Common myeloid progenitor, CD34-positive (primary cell): Measurements from ENCODE around the gene DCHS2.
A peak's percentile ranks its signal among the peaks of the same experiment; 100 is the strongest.

Source experiments
- CTCF ChIA-PET: fragments of 350-600 bp; sonication (Branson Sonifier 250); formaldehyde crosslinking; loops from one replicate; lab custom pipeline; 2021; ENCODE audit warnings: antibody characterized with exemption; lab: Charles Lee
- POLR2A ChIA-PET: fragments of 350-600 bp; sonication (Branson Sonifier 250); formaldehyde crosslinking; loops from one replicate; lab custom pipeline; 2021; ENCODE audit warnings: antibody characterized with exemption; lab: Charles Lee
- DNase-seq, 3 donors: peaks; one replicate each; pipeline versions ENCODE4 v3.0.0 to v3.0.0-alpha.2; 2013
- H3K27ac ChIP-seq, 2 experiments: 1 replicate in 1 of 2; 2 replicates in 1 of 2; pipeline ENCODE4 v1.7.0; 2013; ENCODE audit warnings: inconsistent platforms in 2 of 2, low read length in 2 of 2, mild to moderate bottlenecking in 2 of 2, low read depth in 1 of 2, moderate library complexity in 1 of 2; ENCODE audit not compliant: severe bottlenecking in 2 of 2, insufficient read depth in 1 of 2, poor library complexity in 1 of 2
- H3K27me3 ChIP-seq, 5 experiments: replicated peaks in 2 of 5; 1 replicate in 3 of 5; 2 replicates in 2 of 5; pipeline versions ENCODE4 v1.6.1 to v1.7.0; 2013; ENCODE audit warnings: low read length in 4 of 5, mild to moderate bottlenecking in 2 of 5, moderate library complexity in 2 of 5, inconsistent platforms in 1 of 5; ENCODE audit not compliant: insufficient read depth in 5 of 5, control insufficient read depth in 4 of 5
- H3K36me3 ChIP-seq, 4 experiments: 1 replicate in 2 of 4; 2 replicates in 2 of 4; pipeline versions ENCODE4 v1.6.1 to v1.7.0; 2013; ENCODE audit warnings: low read length in 3 of 4, control low read depth in 1 of 4, mild to moderate bottlenecking in 1 of 4; ENCODE audit not compliant: control insufficient read depth in 4 of 4, insufficient read depth in 4 of 4
- H3K4me1 ChIP-seq, 4 experiments: 1 replicate in 3 of 4; 2 replicates in 1 of 4; pipeline versions ENCODE4 v1.6.1 to v1.7.1; 2013; ENCODE audit warnings: low read length in 3 of 4, mild to moderate bottlenecking in 3 of 4, control low read depth in 1 of 4, inconsistent platforms in 1 of 4, moderate library complexity in 1 of 4; ENCODE audit not compliant: control insufficient read depth in 4 of 4, insufficient read depth in 4 of 4; ENCODE audit errors: control extremely low read depth in 1 of 4
- H3K4me3 ChIP-seq, 7 experiments: 1 replicate in 4 of 7; 2 replicates in 3 of 7; pipeline versions ENCODE4 v1.5.1 to v1.7.0; 2013; ENCODE audit warnings: mild to moderate bottlenecking in 7 of 7, low read length in 6 of 7, moderate library complexity in 6 of 7, inconsistent platforms in 2 of 7, low read depth in 2 of 7, control low read depth in 1 of 7; ENCODE audit not compliant: insufficient read depth in 4 of 7, control insufficient read depth in 1 of 7; ENCODE audit errors: extremely low read depth in 1 of 7
- H3K9me3 ChIP-seq, 5 experiments: 1 replicate in 4 of 5; 2 replicates in 1 of 5; pipeline versions ENCODE4 v1.6.1 to v1.7.1; 2013; ENCODE audit warnings: low read length in 4 of 5, mild to moderate bottlenecking in 2 of 5, inconsistent platforms in 1 of 5, low read depth in 1 of 5, moderate library complexity in 1 of 5; ENCODE audit not compliant: control insufficient read depth in 4 of 5, insufficient read depth in 2 of 5; ENCODE audit errors: control extremely low read depth in 1 of 5
- WGBS: methylation state at CpG from one replicate; pipeline ENCODE4 v1.1.5; 2013; ENCODE audit not compliant: insufficient coverage; 5-methylcytosine and 5-hydroxymethylcytosine counted together

The DCHS2 gene

DNA sequence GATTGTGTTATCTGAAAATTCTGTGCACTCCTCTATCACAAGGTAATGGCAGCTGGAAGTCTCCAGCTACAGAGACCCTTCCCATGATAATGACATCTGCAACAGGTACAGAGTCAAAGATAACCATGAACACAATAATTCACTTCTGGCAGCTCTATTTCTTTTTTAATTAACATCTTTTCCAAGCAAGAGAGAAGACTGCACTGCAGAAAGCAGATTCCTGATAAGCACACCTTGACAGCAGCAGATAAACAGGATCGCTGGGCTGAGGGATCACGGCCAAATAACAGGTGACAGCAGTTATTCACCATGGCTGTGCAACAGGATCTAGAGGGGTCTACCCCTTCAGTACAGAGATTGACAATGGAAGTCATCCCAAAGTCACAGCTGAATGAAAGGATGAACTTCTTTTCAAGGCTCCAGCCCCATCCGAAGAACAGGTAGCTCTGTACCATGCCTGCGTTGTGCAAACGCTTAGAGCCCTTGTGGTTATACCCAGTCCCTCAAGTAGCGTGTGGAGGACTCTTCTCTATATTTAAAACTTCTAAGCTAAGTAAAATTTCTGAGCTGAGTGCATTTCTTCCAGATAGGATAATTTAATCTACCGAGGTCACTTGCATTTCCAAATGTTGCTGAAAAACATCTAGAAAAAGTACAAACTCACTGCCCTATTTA is 66.7 kb downstream of the DCHS2 start:
- ChIA-PET CTCF (no interaction called here), POLR2A (no interaction called here)
- H3K27me3 ChIP-seq: peaks cover 0 to 11% (median 3%) of the 10 kb centered on the region in 5 experiments
- no peaks in the 10 kb centered on the region for H3K9me3 ChIP-seq
- no peak overlapping the region for H3K27ac ChIP-seq
- H3K36me3 ChIP-seq: no peaks in the 10 kb centered on the region
- no peaks in the 10 kb centered on the region for H3K4me1 ChIP-seq
- no peak overlapping the region for H3K4me3 ChIP-seq
- 96% methylated on average over 7 of the region's 7 CpGs for WGBS
- no peak for DNase-seq

DNA sequence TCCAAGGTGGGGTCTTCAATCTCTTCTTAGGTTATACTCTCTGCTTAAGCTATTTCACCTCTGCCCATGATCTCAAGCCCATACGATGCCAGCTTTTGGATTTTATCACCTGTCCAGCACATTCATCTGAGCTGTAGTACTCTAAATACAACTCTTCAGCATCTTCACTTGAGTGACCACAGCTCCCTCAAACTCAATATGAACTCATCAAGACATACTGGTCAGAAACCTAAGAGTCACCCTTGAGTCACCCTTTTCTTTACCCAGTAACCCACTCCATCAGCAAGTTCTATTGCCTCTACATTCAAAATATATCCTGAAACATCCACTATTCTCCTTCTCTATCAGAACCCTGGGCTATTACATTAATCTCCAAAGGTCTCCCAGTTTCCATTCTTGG is 69.4 kb downstream of the DCHS2 start:
- Histone ChIP-seq H3K4me3 (no peak overlapping the region), H3K9me3 (no peaks in the 10 kb centered on the region), H3K27ac (no peak overlapping the region), H3K27me3 (peaks cover 3 to 22% (median 6%) of the 10 kb centered on the region in 5 experiments), H3K36me3 (no peaks in the 10 kb centered on the region), H3K4me1 (peaks cover 0 to 2% (median under 1%) of the 10 kb centered on the region in 4 experiments)
- CTCF ChIA-PET: no interaction called here
- no peak for DNase-seq
- POLR2A ChIA-PET: no interaction called here
- 43% methylated on average over 1 of the region's 1 CpG for WGBS

DNA sequence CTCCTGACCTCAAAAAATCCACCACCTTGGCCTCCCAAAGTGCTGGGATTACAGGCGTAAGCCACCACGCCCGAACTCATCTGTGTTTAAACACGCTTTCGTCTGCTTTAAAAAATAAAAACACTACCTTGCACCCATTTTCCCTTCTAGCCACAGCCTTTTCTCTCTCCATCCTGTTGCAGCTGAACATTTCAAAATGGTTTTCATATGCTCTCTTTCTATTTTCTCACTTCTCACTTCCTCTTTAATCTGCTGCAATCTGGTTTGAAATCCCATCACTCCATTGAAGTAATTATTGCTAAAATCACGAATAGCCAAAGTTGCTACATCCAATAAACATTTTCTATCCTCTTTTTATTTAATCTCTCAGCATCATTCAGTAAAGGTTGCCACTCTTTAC is 70.0 kb downstream of the DCHS2 start:
- no peak for DNase-seq
- peaks cover 0 to 7% (median 5%) of the 10 kb centered on the region in 4 experiments for H3K4me1 ChIP-seq
- no peaks in the 10 kb centered on the region for H3K36me3 ChIP-seq
- ChIA-PET CTCF (no interaction called here), POLR2A (no interaction called here)
- no peak overlapping the region for H3K4me3 ChIP-seq
- H3K27me3 ChIP-seq: peaks cover 4 to 25% (median 6%) of the 10 kb centered on the region in 5 experiments
- H3K27ac ChIP-seq: no peak overlapping the region
- 95% methylated on average over 6 of the region's 6 CpGs for WGBS
- no peaks in the 10 kb centered on the region for H3K9me3 ChIP-seq

DNA sequence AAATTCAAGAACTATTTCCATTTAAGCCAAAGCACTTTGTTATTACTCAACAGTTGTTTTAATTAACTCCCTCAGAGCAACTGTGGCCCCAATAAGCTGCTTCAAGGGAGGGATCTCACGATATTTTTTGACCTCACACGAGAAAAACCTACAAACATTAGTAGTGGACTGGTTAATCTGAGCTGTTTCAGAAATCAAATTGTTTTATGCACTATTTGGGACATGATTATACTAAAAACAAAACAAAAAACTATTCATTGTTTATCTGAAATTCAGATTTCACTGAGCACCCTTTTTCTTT is 74.3 kb downstream of the DCHS2 start:
- peak overlapping the region in 4 of 7 experiments; percentile 6 to 79 (median 68) for H3K4me3 ChIP-seq

DNA sequence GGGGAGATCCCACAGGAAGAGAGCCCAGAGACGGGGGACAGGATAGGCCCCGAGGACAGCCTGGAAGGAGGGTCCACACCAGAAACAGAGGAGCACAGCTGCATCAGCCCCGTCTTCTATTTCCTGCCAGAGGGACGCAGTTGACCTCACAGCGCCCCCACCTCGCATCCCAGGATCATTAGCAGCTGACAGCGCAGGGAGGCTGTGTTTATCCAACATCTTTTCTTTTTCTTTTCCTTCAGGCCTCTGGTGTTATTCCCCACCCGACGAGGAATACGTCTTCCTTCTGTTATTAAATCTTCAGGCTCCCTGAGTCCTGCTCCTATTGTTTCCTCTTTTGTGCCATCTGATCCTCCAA is 75.4 kb downstream of the DCHS2 start:
- H3K27ac ChIP-seq: no peak overlapping the region
- H3K36me3 ChIP-seq: no peaks in the 10 kb centered on the region
- DNase-seq: peak in 1 of 3 donors; percentile 1
- peaks cover 0 to 14% (median 8%) of the 10 kb centered on the region in 4 experiments for H3K4me1 ChIP-seq
- POLR2A ChIA-PET: no interaction called here
- no peaks in the 10 kb centered on the region for H3K9me3 ChIP-seq
- CTCF ChIA-PET: interaction anchor here (1.2 kb wide), 1 partner anchor 18 kb away, joined by 3 read pairs; no protein-coding TSS in a partner anchor
- WGBS: 6% methylated on average over 10 of the region's 10 CpGs
- H3K4me3 ChIP-seq: peak overlapping the region in 5 of 7 experiments; percentile 63 to 79 (median 64)
- H3K27me3 ChIP-seq: peaks cover 6 to 20% (median 11%) of the 10 kb centered on the region in 5 experiments

More for the DNA sequence above, 74.3 kb downstream of the DCHS2 start:
- WGBS: no CpG with 5 or more reads among the region's 2 CpGs
- Histone ChIP-seq H3K4me1 (peaks cover 0 to 14% (median 8%) of the 10 kb centered on the region in 4 experiments), H3K27me3 (peaks cover 3 to 24% (median 9%) of the 10 kb centered on the region in 5 experiments), H3K36me3 (no peaks in the 10 kb centered on the region), H3K9me3 (no peaks in the 10 kb centered on the region), H3K27ac (no peak overlapping the region)
- DNase-seq: no peak
- CTCF ChIA-PET: interaction anchor here (0.8 to 1.5 kb wide), 2 partner anchors 10 to 86 kb away, joined by 3 to 4 read pairs; no protein-coding TSS in a partner anchor
- POLR2A ChIA-PET: no interaction called here

DNA sequence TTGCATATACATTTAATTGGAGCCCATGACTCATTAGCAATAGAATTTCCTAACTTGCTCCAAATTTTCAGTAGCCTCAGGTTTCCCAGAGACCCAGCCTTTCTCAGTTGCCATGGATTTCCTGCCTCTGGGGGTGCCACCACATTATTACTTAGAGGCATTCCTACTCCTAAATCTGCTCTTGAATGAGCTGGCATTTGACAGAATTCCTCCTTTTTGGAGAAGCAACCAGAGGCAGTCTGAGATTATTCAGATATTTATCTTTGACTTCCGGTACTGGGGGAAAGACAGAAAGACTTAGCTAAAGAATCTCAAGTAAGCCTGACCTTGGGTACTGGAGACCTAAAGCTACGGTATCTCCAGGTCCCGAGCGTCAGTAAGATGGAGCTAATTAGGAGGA is 76.3 kb downstream of the DCHS2 start:
- no peak for DNase-seq
- WGBS: 88% methylated on average over 4 of the region's 4 CpGs
- no peaks in the 10 kb centered on the region for H3K9me3 ChIP-seq
- no peaks in the 10 kb centered on the region for H3K36me3 ChIP-seq
- POLR2A ChIA-PET: no interaction called here
- CTCF ChIA-PET: interaction anchor here (1.2 kb wide), 1 partner anchor 17 kb away, joined by 3 read pairs; no protein-coding TSS in a partner anchor
- no peak overlapping the region for H3K4me3 ChIP-seq
- H3K4me1 ChIP-seq: peaks cover 0 to 14% (median 8%) of the 10 kb centered on the region in 4 experiments
- no peak overlapping the region for H3K27ac ChIP-seq
- peaks cover 6 to 20% (median 11%) of the 10 kb centered on the region in 5 experiments for H3K27me3 ChIP-seq

DNA sequence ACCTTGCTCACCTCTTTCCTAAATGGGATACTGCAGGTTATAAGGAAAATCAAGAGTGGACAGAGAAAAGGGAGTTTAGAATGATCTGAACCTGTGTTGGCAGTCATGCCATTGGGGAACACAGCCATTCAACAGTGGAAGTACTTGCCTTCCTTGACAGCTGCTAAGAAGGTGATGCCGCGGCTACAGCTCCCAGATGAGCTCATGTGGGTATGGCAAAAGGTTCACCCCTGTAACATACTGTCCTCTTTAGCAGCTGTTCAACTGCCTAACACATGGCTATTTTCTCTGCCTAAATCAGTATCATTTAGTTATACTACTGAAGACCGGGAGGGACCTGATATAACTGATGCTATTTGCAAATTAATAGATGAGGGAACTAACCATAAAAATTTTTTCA is 76.8 kb downstream of the DCHS2 start:
- H3K27ac ChIP-seq: no peak overlapping the region
- ChIA-PET POLR2A (no interaction called here), CTCF (no interaction called here)
- peaks cover 6 to 20% (median 11%) of the 10 kb centered on the region in 5 experiments for H3K27me3 ChIP-seq
- no peaks in the 10 kb centered on the region for H3K36me3 ChIP-seq
- H3K9me3 ChIP-seq: no peaks in the 10 kb centered on the region
- whole genome bisulfite sequencing: no CpG with 5 or more reads among the region's 3 CpGs
- H3K4me1 ChIP-seq: peaks cover 0 to 14% (median 8%) of the 10 kb centered on the region in 4 experiments
- DNase-seq: no peak
- no peak overlapping the region for H3K4me3 ChIP-seq
